Epithelial cell of proximal tubule (primary cell): ENCODE results near the gene LRRFIP1. TPM values are rescaled to one million over a fixed set of nuclear protein-coding genes. Genes with fewer than 3 reads are reported as not detected.

Experiments used
- DNase-seq: peaks from one replicate; pipeline ENCODE4 v3.0.0-alpha.2; 2011; ENCODE audit warnings: low read depth
- H3K4me3 ChIP-seq: 2 replicates; pipeline ENCODE4 v1.5.1; 2011; ENCODE audit warnings: low read depth, mild to moderate bottlenecking, low read length
- total RNA-seq: library from RNA; depleted of rRNA; stranded (reverse); fragments of >200 nt; gene quantifications from 2 replicates; pipeline ENCODE4 v1.2.3, GENCODE V29; 2015
- TF ChIP-seq, protein P1 (sequence below): conservative IDR thresholded peaks from 2 replicates; pipeline ENCODE4 v1.5.1; 2012; ENCODE audit warnings: low read depth, mild to moderate bottlenecking, low read length

Gene LRRFIP1
- total RNA-seq, 1 donor from 2014 or later: 69.0 TPM

DNA sequence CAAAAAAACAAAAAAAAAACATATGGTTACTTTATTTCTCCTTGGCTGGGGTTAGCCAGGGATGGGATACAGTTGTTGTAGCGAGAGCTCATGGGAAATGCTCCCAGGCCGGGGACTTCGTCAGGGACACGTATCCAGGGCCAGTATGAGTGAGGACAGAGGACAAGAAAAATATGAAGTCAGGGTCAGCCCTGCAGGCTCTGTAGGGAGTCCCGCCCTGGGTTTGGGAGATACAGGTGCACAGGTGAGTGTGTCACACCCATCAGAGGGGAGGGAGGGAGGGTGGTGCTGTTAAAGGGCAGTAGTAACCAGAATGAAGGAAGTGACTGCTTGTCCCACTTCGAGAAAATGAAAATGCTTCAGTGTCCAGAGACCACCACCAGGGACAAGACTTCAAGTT, 115.6 kb downstream of the LRRFIP1 start:
- DNase-seq: no peak
- TF ChIP-seq, protein P1, sequence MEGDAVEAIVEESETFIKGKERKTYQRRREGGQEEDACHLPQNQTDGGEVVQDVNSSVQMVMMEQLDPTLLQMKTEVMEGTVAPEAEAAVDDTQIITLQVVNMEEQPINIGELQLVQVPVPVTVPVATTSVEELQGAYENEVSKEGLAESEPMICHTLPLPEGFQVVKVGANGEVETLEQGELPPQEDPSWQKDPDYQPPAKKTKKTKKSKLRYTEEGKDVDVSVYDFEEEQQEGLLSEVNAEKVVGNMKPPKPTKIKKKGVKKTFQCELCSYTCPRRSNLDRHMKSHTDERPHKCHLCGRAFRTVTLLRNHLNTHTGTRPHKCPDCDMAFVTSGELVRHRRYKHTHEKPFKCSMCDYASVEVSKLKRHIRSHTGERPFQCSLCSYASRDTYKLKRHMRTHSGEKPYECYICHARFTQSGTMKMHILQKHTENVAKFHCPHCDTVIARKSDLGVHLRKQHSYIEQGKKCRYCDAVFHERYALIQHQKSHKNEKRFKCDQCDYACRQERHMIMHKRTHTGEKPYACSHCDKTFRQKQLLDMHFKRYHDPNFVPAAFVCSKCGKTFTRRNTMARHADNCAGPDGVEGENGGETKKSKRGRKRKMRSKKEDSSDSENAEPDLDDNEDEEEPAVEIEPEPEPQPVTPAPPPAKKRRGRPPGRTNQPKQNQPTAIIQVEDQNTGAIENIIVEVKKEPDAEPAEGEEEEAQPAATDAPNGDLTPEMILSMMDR: no peak
- H3K4me3 ChIP-seq: no peak overlapping the region

DNA sequence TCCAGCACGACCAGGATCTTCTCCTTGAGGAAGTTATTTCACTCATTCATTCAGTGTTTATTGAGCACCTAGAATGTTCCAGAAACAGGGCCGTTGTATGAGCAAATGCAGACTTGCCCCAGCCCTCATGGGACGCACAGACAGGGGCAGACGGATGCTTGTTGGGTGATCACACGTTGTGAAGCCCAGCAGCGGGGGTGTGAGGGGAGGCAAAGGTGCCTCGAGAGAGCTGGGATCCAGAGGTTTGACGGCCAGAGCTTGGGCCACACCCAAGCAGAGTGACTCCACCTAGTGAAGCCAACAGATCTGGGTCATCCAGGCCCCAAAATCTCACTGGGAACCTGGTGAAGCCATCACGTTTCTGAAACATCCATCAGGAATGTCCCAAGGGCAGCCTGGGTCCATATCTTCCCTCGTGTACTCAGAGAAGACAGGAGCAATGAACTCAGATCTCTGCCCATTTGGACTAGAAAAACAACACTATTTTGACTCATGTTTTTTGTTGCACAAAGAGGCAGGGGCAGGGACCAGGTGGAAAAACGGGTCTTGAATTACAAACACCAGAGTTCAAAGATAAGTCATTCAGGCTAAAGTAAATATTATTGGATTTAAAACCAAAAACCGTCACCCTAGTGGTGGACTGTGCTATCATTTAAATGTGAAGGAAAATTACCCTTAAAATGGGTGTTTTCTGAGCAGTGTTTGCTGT, 116.3 kb downstream of the LRRFIP1 start:
- TF ChIP-seq, protein P1: no peak
- H3K4me3 ChIP-seq: no peak overlapping the region
- DNase-seq: no peak

DNA sequence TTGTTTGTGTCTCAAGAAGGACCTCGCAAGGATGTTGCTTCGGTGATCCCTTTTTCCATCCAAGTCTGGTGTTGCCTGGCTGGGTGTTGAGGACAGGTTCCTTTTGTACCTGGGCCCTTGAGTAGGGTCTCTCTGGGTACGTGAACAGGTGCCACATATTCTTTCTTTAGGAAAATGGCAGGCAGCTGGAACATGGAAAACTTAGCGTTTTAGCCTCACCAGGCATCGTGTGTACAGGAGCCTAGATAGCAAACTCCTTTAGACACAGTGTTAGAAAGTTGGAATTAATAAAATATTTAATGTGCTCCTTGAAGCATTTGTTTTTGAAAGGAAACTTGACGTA, 116.9 kb downstream of the LRRFIP1 start:
- DNase-seq: no peak
- H3K4me3 ChIP-seq: no peak overlapping the region
- TF ChIP-seq, protein P1: no peak

DNA sequence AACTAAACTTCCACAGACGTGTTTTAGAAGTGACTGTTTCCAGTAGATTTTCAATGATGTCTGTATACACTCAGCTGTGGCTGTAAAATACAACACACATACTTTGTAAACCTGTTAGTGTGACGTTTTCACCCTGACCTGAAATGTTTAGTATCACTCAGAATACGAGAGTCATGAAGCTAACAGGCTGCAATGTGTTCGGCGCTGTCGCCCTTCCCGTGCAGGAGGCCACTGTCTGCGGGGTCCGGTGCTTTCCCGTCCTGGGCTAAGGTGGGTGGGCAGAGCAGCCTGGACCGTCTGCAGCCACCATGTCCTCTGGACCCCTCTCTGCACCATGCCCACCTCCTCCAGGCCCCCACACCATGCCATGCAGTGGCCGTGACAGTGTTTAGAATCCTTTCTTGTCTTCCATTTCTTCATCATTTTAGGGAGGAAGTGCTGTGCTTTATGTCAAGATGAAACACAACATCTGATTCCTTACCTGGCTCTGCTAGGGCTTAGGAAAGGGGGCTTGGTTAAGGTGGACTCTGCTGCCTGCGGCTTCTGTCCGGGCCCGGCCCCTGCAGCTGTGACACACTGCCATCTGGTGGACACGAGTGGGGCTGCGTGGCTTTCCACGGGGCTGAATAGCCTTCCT, 117.3 kb downstream of the LRRFIP1 start:
- DNase-seq: no peak
- TF ChIP-seq, protein P1: peak; percentile 99
- no peak overlapping the region for H3K4me3 ChIP-seq

DNA sequence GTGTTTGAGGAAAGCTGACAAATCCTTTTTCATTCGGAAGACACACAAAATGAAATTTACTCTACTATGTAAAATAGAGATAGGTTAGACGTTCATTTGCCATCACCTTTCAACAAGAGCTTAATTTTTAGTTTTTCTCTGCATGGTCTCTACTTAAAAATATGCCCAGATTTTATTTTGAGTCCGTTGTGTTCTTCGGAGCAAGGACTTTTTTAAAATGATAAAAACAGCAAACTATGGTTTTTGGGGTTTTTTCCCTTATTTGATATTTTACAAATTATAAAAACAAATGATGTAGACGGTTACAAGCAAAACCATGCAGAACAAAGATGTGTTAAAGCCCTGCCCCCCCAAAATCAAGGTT, 117.8 kb downstream of the LRRFIP1 start:
- DNase-seq: no peak
- TF ChIP-seq, protein P1: no peak
- no peak overlapping the region for H3K4me3 ChIP-seq

DNA sequence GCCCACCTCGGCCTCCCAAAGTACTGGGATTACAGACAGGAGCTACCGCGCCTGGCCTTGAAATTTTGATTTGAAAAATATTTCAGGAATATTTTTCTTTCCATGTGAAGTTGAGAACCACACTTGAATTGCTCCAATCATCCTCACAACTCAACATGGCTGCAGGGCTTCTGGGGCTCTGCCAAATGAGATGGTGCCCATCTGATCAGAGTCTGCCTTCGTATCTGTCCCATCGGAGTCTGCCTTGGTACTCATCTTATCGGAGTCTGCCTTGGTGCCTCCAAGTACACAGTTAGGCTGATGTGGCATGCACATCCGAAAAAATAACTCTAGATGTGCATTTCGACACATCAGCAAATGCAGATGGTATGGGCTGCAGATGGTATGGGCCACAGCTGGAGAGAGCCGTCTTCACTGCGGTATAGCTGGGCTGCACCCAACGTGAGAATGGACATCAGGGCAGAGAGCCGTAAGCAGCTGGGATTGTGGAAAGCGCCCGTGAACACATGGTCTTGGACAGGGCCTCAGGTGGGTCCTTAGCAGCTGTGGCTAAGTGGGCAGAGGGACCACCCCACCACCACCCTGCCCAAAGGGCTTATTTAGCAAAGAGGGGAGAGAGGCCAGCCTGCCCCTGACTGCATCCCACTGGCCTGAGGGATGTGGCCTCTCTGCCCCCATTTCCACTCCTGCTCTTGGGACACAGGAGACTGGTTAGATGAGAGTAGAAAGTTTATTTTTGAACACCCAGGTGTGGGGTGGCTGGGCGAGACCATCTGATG, 119.1 kb downstream of the LRRFIP1 start:
- no peak overlapping the region for H3K4me3 ChIP-seq
- TF ChIP-seq, protein P1: no peak
- DNase-seq: no peak

DNA sequence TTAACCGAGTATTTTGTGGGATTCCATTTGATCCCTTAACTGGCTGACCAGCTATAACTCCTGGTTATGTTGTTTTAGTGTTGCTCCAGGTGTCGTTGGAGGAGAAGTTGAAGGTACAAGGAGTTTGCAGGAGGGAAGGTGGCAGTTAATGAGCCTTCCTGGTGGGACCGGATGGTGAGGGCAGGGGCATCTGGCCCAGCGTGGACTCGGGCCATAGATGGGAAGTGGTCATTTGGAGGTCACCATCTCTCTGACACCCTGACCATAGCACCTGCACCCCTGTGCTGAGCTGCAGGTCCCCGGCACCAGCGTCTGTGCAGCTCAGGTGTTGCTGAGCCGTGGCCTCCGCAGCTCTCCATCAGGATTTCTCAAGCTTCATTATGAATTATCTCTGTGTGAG, 119.8 kb downstream of the LRRFIP1 start:
- H3K4me3 ChIP-seq: no peak overlapping the region
- TF ChIP-seq, protein P1: no peak
- no peak for DNase-seq
